HEK293T (cell line): Measurements from ENCODE around the gene PPP6R2.

Experiments used
- ARNT ChIP-seq: fragments of 450-650 bp; IDR thresholded peaks from 2 replicates; pipeline ENCODE4 v1.6.1; 2017; ENCODE audit warnings: mild to moderate bottlenecking
- BHLHE40 ChIP-seq: fragments of 450-650 bp; IDR thresholded peaks from 2 replicates; pipeline ENCODE4 v1.6.1; 2016; ENCODE audit warnings: mild to moderate bottlenecking, moderate library complexity, borderline replicate concordance
- ELF4 ChIP-seq: fragments of 450-650 bp; IDR thresholded peaks from 2 replicates; pipeline ENCODE4 v1.6.1; 2017; ENCODE audit warnings: antibody characterized with exemption
- FOXK2 ChIP-seq: fragments of 450-650 bp; IDR thresholded peaks from 2 replicates; pipeline ENCODE4 v1.6.1; 2016; ENCODE audit warnings: mild to moderate bottlenecking
- FOXM1 ChIP-seq: fragments of 450-650 bp; IDR thresholded peaks from 2 replicates; pipeline ENCODE4 v1.6.1; 2017; ENCODE audit warnings: mild to moderate bottlenecking, borderline replicate concordance
- HDGF ChIP-seq: fragments of 450-650 bp; IDR thresholded peaks from 2 replicates; pipeline ENCODE4 v1.6.1; 2017; ENCODE audit warnings: antibody characterized with exemption, borderline replicate concordance
- NFRKB ChIP-seq: fragments of 450-650 bp; IDR thresholded peaks from 2 replicates; pipeline ENCODE4 v1.6.1; 2016; ENCODE audit warnings: mild to moderate bottlenecking, moderate library complexity
- PKNOX1 ChIP-seq: fragments of 450-650 bp; IDR thresholded peaks from 2 replicates; pipeline ENCODE4 v1.6.1; 2016
- SP1 ChIP-seq: fragments of 450-650 bp; IDR thresholded peaks from 2 replicates; pipeline ENCODE4 v1.6.1; 2017
- SUZ12 ChIP-seq: fragments of 450-650 bp; IDR thresholded peaks from 2 replicates; pipeline ENCODE4 v1.6.1; 2016; ENCODE audit warnings: mild to moderate bottlenecking
- TARDBP ChIP-seq: fragments of 450-650 bp; IDR thresholded peaks from 2 replicates; pipeline ENCODE4 v1.6.1; 2016
- ZNF384 ChIP-seq: fragments of 450-650 bp; IDR thresholded peaks from 2 replicates; pipeline ENCODE4 v1.6.1; 2016

DNA sequence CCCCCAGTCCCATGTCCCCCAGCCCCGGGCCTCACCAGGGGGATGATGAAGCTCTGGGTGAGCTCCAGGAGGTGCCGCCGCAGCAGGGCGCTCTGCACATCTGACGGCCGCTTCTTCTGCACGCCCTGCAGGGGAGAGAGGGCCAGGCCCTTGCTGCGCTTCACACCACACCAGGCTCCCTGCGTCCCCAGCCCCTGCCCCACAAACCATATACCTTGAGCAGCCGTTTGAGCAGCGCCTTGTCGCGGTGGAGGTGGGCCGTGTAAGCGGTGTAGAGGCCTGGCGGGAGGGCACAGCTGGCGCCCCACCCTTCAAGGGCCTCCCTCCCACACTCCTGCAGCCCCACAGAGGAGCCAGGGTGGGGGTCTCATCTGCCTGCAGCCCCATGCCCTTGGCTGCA is 29.5 kb upstream of the PPP6R2 start:
- TF ChIP-seq BHLHE40 (no peak), NFRKB (no peak), HDGF (no peak), ELF4 (no peak), TARDBP (no peak), FOXM1 (no peak), FOXK2 (no peak), SP1 (no peak), ARNT (no peak), ZNF384 (no peak), PKNOX1 (no peak), SUZ12 (no peak)
